MM.1S (cell line): ENCODE results near the gene FOXO1.

Experiments used
- DNase-seq: peaks from one replicate; pipeline ENCODE4 v3.0.0-alpha.2; 2015
- H2AFZ ChIP-seq: fragments of 300-600 bp; sonication (generic); 2 replicates; pipeline ENCODE4 v1.6.0; 2016; ENCODE audit warnings: antibody characterized with exemption, low read length
- H3F3A ChIP-seq: fragments of 300-600 bp; sonication (generic); 2 replicates; pipeline ENCODE4 v1.6.1; 2016; ENCODE audit warnings: mild to moderate bottlenecking, antibody characterized with exemption, low read length, moderate library complexity, mixed read lengths; ENCODE audit not compliant: insufficient read depth
- H3K27ac ChIP-seq: fragments of 300-600 bp; sonication (generic); 2 replicates; pipeline ENCODE4 v1.5.1; 2016; ENCODE audit warnings: mild to moderate bottlenecking, low read length
- H3K27me3 ChIP-seq: fragments of 300-600 bp; sonication (generic); replicated peaks from 2 replicates; pipeline ENCODE4 v1.6.0; 2016; ENCODE audit warnings: low read length; ENCODE audit not compliant: insufficient read depth
- H3K36me3 ChIP-seq: fragments of 300-600 bp; sonication (generic); replicated peaks from 2 replicates; pipeline ENCODE4 v1.6.1; 2016; ENCODE audit warnings: mild to moderate bottlenecking, low read length, mixed read lengths; ENCODE audit not compliant: insufficient read depth
- H3K4me1 ChIP-seq: fragments of 300-600 bp; sonication (generic); 2 replicates; pipeline ENCODE4 v1.6.1; 2016; ENCODE audit warnings: low read length, mixed read lengths
- H3K4me2 ChIP-seq: fragments of 300-600 bp; sonication (generic); 2 replicates; pipeline ENCODE4 v1.6.0; 2016; ENCODE audit warnings: low read depth, low read length
- H3K4me3 ChIP-seq: fragments of 300-600 bp; sonication (generic); 2 replicates; pipeline ENCODE4 v1.5.1; 2016; ENCODE audit warnings: low read length, mixed read lengths
- H3K79me2 ChIP-seq: fragments of 300-600 bp; sonication (generic); 2 replicates; pipeline ENCODE4 v1.6.1; 2016; ENCODE audit warnings: mixed run types, low read length, mixed read lengths
- H3K9ac ChIP-seq: fragments of 300-600 bp; sonication (generic); 2 replicates; pipeline ENCODE4 v1.6.1; 2016; ENCODE audit warnings: low read length, mixed read lengths
- H3K9me2 ChIP-seq: fragments of 300-600 bp; sonication (generic); replicated peaks from 2 replicates; pipeline ENCODE4 v1.6.1; 2016; ENCODE audit warnings: mild to moderate bottlenecking, low read length, mixed read lengths; ENCODE audit not compliant: insufficient read depth
- H3K9me3 ChIP-seq: fragments of 300-600 bp; sonication (generic); replicated peaks from 2 replicates; pipeline ENCODE4 v1.6.1; 2016; ENCODE audit warnings: mild to moderate bottlenecking, low read length, mixed read lengths; ENCODE audit not compliant: insufficient read depth
- H4K20me1 ChIP-seq: fragments of 300-600 bp; sonication (generic); 2 replicates; pipeline ENCODE4 v1.6.1; 2016; ENCODE audit warnings: mild to moderate bottlenecking, low read length, moderate library complexity, mixed read lengths; ENCODE audit not compliant: insufficient read depth
- EZH2 ChIP-seq: fragments of 300-600 bp; sonication (generic); optimal IDR thresholded peaks from 2 replicates; pipeline ENCODE3; 2017; ENCODE audit warnings: low read depth, mild to moderate bottlenecking, antibody characterized with exemption, low read length, mixed read lengths
- EZH2phosphoT487 ChIP-seq: fragments of 300-600 bp; sonication (generic); IDR thresholded peaks from 2 replicates; pipeline ENCODE4 v1.6.1; 2018; ENCODE audit warnings: antibody characterized with exemption, low read length
- TF ChIP-seq, protein P1 (sequence below): fragments of 300-600 bp; sonication (generic); IDR thresholded peaks from 2 replicates; pipeline ENCODE4 v1.5.1; 2016; ENCODE audit warnings: antibody characterized with exemption, low read length, mixed read lengths

FOXO1 gene

DNA sequence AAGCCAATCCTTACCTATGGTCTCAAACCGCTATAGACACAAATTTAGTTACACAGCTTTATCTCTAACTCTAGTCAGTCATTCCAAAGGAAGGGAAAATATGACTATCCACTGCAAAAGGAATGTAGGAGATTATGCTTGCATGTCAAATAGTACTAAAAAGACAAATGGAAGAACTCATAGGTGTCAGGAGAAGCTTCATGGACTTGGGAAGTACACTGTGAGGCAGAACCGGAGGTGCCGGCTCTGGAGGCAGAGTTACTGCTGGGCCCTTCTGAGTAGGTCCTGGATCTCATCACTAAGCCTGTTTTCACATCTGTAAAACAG lies 97.5 kb downstream of the FOXO1 start:
- H3K9me2 ChIP-seq: no peaks in the 10 kb centered on the region
- H2AFZ ChIP-seq: no peak overlapping the region
- no peak overlapping the region for H3K4me2 ChIP-seq
- no peaks in the 10 kb centered on the region for H4K20me1 ChIP-seq
- H3K4me3 ChIP-seq: no peak overlapping the region
- DNase-seq: no peak
- TF ChIP-seq EZH2: no peak
- TF ChIP-seq, protein P1, sequence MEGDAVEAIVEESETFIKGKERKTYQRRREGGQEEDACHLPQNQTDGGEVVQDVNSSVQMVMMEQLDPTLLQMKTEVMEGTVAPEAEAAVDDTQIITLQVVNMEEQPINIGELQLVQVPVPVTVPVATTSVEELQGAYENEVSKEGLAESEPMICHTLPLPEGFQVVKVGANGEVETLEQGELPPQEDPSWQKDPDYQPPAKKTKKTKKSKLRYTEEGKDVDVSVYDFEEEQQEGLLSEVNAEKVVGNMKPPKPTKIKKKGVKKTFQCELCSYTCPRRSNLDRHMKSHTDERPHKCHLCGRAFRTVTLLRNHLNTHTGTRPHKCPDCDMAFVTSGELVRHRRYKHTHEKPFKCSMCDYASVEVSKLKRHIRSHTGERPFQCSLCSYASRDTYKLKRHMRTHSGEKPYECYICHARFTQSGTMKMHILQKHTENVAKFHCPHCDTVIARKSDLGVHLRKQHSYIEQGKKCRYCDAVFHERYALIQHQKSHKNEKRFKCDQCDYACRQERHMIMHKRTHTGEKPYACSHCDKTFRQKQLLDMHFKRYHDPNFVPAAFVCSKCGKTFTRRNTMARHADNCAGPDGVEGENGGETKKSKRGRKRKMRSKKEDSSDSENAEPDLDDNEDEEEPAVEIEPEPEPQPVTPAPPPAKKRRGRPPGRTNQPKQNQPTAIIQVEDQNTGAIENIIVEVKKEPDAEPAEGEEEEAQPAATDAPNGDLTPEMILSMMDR: no peak
- no peak for TF ChIP-seq EZH2phosphoT487
- no peak overlapping the region for H3K9ac ChIP-seq
- H3K79me2 ChIP-seq: peaks cover 21% of the 10 kb centered on the region
- H3K9me3 ChIP-seq: no peaks in the 10 kb centered on the region
- no peak overlapping the region for H3K27ac ChIP-seq
- H3K27me3 ChIP-seq: no peaks in the 10 kb centered on the region
- no peaks in the 10 kb centered on the region for H3K4me1 ChIP-seq
- H3F3A ChIP-seq: no peaks in the 10 kb centered on the region
- no peaks in the 10 kb centered on the region for H3K36me3 ChIP-seq

DNA sequence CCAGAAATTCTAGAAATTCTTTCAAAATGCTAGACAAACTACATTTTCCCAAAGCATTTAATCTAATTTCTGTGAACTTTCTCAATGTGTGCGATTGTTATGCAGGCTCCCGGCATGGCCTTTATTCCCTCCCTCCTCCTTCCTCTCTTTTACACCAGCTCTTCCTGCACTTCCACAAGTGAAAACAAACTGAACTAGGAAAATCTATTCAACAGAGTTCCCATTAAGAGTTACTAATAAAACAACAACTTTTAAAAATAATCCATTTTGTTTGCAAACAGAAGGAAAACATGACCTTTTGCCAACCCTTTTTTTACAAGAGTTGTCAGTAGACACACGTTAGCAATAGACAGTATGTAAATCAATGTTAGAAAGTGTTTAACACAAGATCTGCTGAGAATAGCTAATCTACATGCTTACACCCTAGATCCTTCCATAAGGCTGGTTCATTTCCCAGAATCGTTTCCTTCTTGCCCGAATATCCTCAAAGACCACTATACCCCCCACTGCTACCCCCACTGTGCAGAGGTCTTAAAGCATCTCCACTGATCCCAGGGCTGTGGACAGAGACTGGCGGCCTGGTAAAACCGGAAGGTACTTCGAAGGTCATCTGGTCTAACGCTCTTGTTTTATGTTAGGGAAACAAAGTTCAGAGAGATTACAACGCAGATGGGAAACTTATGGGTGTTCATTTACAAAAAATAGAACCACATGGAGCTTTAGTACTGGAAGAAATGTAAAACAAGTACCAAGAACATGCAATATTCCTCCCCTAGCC lies 98.0 kb downstream of the FOXO1 start:
- Histone ChIP-seq H3K9me2 (no peaks in the 10 kb centered on the region), H3K27me3 (no peaks in the 10 kb centered on the region), H2AFZ (no peak overlapping the region), H3F3A (no peaks in the 10 kb centered on the region), H3K79me2 (peaks cover 21% of the 10 kb centered on the region), H3K27ac (no peak overlapping the region), H3K4me2 (no peak overlapping the region), H3K4me1 (no peaks in the 10 kb centered on the region), H3K9me3 (no peaks in the 10 kb centered on the region), H3K4me3 (no peak overlapping the region), H3K36me3 (no peaks in the 10 kb centered on the region), H4K20me1 (no peaks in the 10 kb centered on the region), H3K9ac (no peak overlapping the region)
- no peak for DNase-seq
- TF ChIP-seq, protein P1: no peak
- TF ChIP-seq EZH2phosphoT487: no peak
- TF ChIP-seq EZH2: no peak

GRCh38 chr13:40566811-40567210 lies 99.6 kb downstream of the FOXO1 start:
- Histone ChIP-seq H3F3A (no peaks in the 10 kb centered on the region), H3K9ac (no peak overlapping the region), H3K27ac (no peak overlapping the region), H3K4me1 (no peaks in the 10 kb centered on the region), H3K4me3 (no peak overlapping the region), H3K9me3 (no peaks in the 10 kb centered on the region), H3K27me3 (no peaks in the 10 kb centered on the region), H2AFZ (no peak overlapping the region), H3K4me2 (no peak overlapping the region), H4K20me1 (no peaks in the 10 kb centered on the region), H3K9me2 (no peaks in the 10 kb centered on the region), H3K36me3 (no peaks in the 10 kb centered on the region), H3K79me2 (peaks cover 13% of the 10 kb centered on the region)
- TF ChIP-seq, protein P1: no peak
- no peak for TF ChIP-seq EZH2
- no peak for TF ChIP-seq EZH2phosphoT487
- no peak for DNase-seq
